Stimulated activated CD8-positive, alpha-beta memory T cell treated with anti-CD3 and anti-CD28 coated beads, Interleukin-7, amount 100 ng/mL, for 48 hours (primary cell): Measurements from ENCODE around the gene SRGAP2B.
"Not testable (repeated sequence)": the region's sequence is repeated elsewhere in the genome, so short reads cannot be mapped to it uniquely, and the experiment has no call there.

Source experiments
- DNase-seq, 2 donors: peaks; one replicate each; pipeline ENCODE4 v3.0.0-alpha.2; 2020; ENCODE audit warnings: low read depth in 1 of 2; ENCODE audit errors: extremely low read depth in 1 of 2

Gene SRGAP2B

DNA sequence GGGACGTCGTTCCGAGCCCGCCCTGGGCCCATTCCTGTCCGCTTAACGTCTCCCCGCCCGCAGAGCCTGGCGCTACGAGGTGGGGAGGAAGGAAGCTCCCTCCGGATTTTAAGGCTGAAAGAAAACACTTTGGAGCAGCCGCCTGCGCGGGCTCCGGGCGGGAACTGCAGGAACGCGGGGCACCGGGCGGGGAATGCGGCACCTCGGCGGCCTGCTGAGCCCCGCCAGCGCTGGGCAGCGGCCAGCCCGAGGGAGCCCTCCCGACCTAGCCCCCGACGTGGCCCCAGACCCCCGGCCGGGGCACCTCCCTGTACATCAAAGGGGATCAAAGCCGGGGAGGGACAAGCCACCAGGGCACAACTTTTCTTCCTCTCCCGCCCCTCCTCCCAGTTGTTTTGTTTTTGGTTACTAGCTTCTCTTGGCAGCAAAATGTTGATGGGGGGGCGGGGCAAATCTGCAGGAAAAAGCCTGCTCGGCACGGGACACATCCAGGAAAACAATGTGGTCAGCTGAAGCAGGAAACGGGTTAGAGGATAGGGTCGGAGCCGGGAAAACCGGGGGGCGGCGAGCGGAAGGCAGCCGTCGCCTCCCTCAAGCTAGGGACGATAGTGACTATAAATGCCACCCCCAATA lies 1.5 kb downstream of the SRGAP2B start:
- not testable (repeated sequence) for DNase-seq

DNA sequence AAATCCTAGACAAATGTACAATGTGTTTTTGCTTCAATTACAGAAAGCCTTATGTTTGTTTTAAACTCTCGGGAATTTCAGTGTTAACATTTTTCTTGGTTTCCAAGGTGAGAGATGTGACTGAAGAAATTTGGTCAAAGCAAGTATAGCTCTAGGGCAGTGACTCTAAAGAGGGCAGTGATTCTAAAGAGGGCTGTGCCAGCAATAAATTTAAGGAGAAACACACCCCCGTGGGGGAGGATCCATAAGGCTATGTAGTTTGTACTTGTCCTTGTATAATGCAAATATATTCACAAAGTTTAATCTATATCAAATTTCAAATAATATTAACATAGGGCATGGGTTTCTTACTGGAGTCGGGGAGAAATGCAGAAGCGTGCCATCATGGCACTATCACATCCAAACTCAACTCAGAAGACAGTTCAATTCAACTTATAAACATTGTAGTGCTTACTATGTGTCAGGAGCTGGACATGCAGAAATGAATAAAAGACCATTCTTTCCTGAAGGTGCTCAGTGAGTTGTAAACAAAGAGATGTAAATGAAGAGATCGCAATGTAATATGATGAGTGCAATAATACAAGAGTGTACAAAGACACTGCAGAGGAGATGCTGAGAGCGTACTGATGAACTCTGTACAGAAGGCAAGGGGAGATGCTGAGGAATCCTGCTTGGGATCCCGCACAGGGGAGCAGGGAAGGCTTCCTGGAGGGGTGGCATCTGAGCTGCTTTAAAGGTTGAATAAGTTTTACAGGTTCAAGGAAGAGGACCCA lies 12.5 kb downstream of the SRGAP2B start:
- not testable (repeated sequence) for DNase-seq

DNA sequence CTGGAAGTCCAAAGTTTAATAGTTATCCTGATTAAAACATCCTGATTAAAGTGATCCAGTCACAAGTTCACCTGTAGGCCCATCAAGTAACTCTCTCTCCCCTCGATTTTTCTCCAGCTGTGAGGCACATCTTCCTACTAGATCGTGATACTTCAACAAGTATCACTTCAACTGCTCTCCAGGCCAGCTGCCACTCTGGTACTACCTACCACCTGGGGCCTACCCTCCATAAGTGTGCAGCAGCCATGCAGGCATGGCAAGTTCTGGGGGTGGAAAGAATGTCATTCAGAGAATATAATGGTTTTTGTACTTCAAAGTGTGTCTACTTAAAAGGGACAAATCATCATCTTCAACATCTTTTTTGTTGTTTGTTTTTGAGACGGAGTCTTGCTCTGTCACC lies 14.9 kb downstream of the SRGAP2B start:
- not testable (repeated sequence) for DNase-seq

DNA sequence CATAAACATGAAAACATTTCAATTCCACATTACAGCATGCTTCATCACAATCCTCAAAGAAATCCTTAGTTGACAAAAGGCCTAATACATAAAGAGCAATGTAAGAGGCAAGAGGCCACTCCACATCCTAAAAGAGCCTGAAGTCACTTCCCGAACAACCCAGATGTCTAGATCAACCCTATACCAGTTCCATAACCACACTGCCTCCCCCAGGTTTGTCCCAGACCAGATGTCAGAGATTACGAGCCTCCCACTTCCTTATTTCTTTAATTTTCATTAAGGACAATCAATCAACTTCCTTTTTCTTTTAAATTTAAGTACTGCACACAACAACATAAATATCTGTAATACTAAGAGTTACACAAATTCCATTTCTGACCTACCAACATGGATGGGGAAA lies 15.4 kb downstream of the SRGAP2B start:
- not testable (repeated sequence) for DNase-seq

DNA sequence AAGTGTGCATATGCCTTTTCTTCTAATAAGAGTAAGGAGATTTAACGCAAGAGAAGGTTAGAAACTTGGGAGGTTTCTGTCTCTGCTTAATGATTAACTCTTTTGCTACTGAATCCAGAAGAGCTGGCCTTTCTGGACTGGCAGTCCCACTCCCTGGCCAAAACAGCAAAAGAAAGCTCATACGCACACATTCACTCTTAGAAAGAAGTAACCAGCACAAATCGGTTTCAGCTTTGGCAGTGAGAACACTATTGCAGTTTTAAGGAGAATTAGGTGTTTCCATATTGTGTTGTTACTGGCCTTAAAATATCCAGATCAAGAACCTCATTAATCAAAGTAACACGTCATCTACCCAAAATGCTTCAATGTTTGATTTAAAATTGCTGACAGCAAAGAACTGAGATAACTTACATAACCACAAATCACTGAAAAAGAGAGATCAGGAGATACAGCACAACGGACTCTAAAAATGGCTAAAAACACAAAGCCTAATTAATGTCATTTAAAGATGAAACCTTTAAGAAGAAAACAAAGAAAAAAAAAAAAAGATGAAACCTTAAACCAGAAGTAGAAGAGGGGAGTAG lies 16.2 kb downstream of the SRGAP2B start:
- not testable (repeated sequence) for DNase-seq

DNA sequence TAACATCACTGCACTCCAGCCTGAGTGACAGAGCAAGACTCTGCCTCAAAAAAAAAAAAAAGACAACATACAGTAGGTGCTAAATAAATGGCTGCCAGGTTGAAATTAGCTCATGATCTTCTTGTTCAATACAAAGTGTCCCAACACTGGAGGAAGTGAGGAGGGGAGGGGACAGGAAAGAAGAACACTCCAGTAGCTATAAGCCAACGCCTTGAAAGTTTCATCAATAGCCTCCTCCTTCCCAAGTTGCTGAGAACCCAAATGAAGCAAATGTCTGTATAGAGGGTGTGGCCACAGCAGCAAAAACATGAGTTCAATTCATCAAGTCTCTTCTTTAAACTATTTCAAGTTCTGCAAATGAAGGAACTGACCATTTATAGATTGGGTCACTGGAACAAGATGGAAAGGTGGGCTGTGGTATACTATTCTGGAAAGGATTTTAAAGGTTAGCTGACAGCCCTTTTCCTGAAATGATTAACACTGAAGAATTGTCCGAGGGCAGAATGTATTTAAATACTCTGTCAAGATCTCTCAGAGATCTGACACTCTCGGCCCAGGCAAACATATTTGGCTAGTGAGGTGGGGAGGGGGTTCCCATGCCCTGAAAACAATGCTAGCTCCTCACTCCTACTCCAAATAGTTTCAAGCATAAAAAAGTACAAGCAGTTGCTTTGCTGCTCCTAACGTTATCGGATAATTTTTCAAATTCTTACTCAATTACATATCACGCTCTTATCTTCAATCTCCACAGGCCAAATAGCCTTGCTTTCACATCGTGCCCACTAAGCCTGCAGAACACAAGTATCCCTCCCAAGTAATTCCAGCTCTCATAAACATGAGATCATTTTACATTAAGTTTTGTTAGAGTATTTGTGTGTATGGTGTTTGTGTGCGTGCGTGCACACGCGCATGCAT lies 17.0 kb downstream of the SRGAP2B start:
- not testable (repeated sequence) for DNase-seq

DNA sequence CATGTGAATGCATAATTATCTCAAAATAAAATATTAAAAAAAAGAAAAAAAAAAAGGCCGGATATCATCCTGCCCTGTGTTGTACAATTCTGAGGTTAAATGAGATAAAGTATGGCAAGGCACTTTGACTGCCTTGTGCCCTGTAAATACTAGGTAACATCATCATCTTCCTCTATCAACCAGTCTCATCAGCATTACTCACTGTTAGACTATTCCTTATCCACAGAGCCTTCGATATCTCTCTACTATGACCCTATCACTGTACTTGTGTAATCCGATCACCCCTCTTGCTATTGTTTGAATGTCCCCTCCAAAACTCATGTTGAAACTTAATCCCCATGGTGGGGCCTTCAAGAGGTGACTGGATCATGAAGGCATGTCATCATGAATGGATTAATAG lies 18.3 kb downstream of the SRGAP2B start:
- DNase-seq, result not testable (repeated sequence)

DNA sequence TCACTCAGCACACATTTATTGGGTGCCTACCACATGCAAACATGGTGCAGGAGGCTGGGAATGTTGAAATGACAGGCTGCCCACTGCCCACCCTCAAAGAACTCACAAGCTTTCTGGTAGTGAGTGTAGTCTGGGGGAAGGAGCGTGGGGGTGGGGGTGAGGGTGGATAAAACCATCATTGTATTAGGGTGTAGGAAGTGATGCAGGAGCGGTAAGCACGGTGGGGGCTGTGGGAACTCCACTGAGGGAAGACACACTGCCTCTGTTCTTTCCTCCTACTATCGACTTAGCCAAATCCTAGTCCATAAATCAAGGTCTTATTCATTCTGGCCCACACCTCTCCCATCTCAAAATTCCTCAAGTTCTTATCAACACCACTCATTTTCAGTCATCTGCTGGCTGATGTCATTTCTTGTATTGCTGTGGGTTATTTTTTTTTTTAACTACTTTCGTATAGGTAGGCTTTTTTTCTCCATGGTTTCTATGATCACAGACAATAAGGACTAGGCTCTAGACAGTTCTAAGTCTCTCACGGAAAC lies 21.0 kb downstream of the SRGAP2B start:
- DNase-seq, result not testable (repeated sequence)

DNA sequence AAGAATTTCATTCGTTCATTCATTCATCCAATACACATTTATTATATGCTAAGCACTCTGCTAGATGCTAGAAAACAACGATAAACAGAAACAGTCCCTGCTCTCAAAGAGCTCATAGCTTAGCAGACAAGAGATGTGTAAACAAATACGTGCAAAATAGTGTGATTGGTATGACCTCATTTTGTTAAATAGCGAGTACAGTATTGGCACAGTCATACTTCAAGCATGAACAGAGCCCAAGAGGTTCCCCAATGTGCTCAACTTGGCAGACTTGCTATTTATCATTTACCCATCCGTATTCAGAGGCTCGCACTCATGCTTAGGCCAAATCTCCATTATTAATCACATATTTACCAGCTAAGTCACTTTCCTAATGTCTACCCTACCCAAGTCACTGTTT lies 23.6 kb downstream of the SRGAP2B start:
- not testable (repeated sequence) for DNase-seq

DNA sequence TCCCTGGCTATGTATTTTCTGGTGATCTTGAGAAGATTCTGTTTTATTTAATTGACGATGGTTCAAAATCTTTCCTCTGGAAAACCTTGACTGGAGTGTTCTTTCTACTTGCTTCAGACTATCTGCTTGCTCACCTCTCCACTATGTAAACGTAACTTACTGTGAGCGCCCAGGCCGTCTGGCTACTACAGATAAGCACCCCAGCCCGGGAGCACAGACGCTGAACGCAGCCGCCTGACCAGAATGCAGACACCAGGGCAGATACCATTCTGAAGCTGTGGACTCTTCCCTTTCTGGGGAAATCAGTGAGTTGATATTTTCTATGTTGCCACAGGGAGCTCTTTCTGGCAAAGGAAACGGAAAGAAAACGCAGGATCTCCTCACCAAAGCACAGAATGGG lies 28.6 kb downstream of the SRGAP2B start:
- not testable (repeated sequence) for DNase-seq

DNA sequence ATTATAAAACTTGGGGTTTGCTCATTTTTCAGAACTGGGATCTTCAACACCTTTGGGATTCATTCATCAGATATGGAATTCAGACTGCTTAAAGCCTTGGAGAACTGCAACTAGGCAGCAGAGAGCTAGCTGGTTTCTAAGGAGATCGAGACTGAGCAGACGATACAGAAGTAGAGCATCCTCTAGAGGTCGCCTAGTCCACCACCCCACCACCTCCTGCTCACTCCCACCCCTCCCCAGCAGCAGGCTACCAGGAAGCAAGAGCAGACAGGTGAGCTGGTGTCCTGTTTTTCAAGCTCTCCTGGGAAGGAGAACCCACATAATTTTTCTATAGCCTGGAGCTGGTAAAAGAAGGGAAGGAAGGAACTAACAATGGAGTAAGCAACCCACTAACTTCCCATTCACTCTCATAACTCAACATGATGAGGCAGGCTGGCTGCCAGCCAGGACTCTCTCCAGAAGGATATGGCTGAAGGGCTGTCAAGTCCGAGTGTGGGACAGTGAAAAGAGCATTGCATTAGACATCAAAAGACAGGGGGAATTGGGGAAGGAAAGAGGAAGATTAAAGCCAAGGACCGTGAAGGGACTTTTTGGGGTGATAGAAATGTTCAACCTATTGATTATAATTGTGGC lies 29.8 kb downstream of the SRGAP2B start:
- DNase-seq, result not testable (repeated sequence)

DNA sequence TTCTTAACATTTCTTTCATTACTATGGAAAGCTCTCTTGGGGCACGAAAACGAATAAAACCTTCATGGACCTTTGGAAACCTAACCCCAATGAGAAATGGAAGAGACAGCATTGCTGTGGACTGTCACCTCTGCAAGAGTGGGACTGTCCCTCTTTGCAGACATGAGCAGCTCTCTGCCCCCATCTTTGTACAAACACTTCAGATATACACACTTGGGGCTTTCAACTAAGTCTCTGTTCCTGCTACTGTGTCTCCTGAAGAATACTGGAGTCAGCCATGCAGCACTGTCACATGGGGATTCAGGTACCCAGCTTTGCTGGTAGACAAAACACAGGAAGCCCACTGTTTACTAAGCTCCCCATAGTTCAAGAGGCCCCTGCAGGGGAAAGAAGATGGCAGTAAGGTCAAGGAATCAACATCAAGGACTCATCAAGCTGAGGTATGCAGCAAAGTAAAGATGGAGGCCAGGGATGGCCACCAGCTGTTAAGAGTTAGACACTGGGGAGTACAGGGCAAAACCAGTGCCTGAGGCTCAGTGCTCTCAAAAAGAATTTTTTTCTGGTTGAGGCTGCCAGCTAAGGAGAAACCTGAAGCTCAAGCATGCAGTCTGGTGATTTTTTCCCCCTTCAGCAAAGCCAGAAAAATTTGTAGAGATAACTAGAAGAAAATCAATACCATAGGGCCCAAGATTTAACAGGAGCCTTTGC lies 31.0 kb downstream of the SRGAP2B start:
- DNase-seq, result not testable (repeated sequence)

DNA sequence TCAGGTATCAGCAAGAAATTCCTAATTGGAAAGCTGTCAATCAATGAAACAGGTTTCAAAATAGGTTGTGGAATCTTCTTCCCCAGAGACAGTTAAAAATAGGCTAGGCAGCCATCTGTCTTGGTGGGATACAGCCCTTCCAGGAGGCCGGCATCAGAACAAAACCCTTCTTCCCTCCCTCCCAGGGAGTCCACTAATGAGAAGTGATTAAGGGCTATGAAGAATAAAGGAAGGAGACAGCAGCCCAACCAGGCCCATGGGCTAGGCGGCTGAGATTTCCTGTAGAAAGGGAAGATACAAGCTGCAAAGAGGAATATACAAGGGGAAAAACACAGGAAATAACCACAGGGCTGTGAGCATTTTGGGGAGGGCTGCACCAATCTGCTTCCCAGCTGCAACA lies 31.8 kb downstream of the SRGAP2B start:
- DNase-seq, result not testable (repeated sequence)

DNA sequence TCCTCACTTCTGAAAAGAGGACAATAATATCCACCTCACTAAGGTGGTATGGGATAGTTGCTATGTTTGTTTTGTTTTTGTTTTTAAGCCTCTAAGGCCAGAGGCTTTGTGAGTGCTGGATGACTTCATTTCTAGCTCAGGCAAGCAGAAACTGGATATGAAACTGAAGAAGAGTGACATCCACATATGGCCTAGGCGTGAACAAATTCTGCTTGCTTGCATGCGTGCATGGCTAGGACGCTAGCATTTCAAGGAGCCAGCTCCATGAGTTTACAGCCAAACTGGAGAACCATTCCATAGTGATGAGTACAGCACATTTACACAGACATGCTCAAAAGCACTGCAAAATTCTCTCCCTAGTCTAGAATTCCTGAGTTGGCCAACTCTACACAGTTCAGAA lies 36.9 kb downstream of the SRGAP2B start:
- not testable (repeated sequence) for DNase-seq

DNA sequence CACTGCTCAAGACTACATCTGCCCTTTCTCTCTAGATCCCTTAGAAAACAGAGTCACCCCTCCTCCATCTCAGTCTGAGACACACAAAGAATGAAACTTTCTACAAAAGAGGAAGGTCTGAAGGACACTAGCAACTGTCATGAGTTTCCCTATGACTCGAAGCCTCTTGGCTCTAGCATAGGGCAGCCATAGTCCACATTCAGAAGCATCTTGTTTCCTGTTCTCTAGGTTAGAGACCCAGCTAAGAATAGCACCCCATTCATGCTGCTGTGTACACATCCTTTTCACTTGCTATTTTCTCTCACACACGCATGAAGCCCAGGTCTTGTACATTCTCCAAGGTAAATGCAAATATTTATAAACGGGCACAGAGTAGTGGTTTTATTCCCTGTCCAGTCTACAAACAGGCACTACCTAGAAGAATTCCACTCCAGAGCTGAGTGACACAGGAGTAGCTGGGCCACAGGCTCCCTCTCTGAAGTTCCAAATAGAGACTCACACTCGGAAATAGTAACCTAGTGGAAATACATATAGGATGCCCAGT lies 39.8 kb downstream of the SRGAP2B start:
- DNase-seq, result not testable (repeated sequence)

DNA sequence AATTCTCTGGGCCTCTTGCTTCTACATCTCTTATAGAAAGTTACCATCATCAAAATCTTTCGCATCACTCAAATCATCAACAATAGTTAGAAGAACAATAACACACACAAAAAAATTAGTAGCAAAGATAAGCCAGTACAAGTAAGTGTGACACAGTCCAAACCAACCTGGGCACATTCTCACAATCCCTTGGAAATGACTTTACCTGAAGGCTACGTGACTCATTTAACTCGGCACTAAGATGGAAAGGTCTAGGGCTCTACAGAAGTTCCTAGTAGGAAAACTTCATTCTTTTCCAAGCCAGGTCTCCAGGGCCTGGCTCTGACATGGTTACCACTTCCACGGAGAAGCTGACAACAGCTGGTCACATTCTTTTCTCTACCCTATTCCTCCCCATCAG lies 41.7 kb downstream of the SRGAP2B start:
- not testable (repeated sequence) for DNase-seq

DNA sequence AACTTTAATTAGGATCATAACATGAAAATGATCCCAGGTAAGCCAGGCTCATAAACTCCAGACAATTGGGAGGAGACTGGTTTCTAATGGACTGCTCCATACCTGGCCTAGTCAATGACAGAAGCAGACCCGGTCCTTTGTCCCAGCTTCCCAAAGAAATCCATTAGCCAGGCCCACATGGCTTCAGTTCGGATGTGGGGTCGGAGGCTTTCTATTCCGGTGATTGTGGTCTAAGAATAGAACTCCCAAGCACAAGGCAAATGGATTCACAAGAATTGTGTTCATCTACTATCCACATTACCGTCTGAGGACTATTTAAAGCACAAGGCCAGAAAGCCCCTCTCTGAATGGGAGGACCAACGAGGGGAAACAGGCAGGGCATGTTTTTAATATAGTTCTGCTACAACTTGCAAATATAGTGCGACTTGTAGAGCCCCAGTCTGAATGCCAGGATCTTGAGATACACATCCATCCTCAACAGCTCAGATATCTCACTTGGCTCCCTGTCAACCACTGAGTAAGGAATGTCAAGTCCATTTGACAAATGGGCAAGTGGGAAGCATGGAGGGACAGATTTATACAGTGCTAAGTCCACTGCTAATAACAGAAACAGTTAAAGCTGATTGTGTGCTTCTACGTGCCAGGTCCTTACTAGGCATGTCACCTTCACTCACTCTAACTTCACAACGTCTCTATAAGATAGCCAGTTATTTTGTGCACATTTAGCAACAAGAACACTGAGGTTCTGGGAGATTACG lies 42.9 kb downstream of the SRGAP2B start:
- DNase-seq, result not testable (repeated sequence)

DNA sequence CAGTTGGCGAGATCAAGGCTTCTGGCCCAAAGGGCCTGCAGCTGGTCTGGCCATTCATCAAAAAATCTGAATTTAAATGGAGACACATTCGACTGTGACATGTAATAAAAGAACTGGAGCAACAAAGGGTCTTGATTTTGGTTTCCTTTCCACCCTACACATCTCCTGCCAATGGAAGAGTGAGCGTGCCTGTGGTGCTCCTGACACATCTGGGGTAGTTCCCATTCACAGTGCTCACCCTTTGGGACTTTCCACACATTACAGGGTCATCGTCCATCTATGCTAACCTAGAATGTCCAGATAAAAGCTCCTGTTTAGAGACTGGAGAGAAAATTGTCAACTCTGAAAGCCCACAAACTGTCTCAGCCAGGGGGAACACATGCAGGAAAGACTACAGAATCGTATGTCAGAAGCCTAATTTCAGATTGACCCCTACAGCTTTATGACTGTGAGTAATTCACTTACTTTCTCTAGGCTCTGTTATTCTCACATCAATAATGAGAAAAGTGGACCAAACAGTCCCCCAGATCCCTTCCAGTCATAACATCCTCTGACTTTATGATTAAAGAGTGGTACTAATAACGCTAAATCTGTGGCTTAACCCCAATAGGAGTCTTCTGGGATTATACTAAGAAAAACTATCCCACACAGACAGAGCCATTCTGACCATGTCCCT lies 46.8 kb downstream of the SRGAP2B start:
- DNase-seq, result not testable (repeated sequence)
